A549 (cell line): ENCODE results near the gene SHROOM2. TPM values are rescaled to one million over a fixed set of nuclear protein-coding genes. Genes with fewer than 3 reads are reported as not detected.

Source experiments
- ATAC-seq, 2 experiments: fragments of 200-7000 bp in 1 of 2; fragments of >200 bp in 1 of 2; cut with Nextera tagmentation in 1 of 2; cut with Tn5 transposase in 1 of 2; 3 replicates each; pipeline versions ENCODE4 v1.8.0 to v1.9.1; 2018 to 2020; ENCODE audit warnings: mild to moderate bottlenecking in 1 of 2, moderate library complexity in 1 of 2
- CTCF ChIA-PET: fragments of 300-600 bp; sonication (Branson Sonifier 250); formaldehyde crosslinking; extraction: SDS; loops from one replicate; lab custom pipeline; 2021; ENCODE audit warnings: antibody characterized with exemption, inconsistent platforms; lab: Yijun Ruan, JAX
- POLR2A ChIA-PET: fragments of 350-600 bp; formaldehyde crosslinking; extraction: SDS; loops from one replicate; lab custom pipeline; 2021; ENCODE audit warnings: antibody characterized with exemption, inconsistent platforms; lab: Yijun Ruan, JAX
- DNase-seq, 2 experiments: peaks; one replicate each; pipeline versions ENCODE4 v3.0.0 to v3.0.0-alpha.2; 2011 to 2016; ENCODE audit warnings: low read depth in 1 of 2, low spot score in 1 of 2
- FAIRE-seq: peaks from 2 replicates; lab custom pipeline; 2011; peaks lifted over from hg19 to GRCh38; lab: Jason Lieb, UNC
- H3K27ac ChIP-seq, 2 experiments: fragments of >200 bp; sonication (Bioruptor Twin); formaldehyde crosslinking; 3 replicates each; pipeline ENCODE4 v1.5.1; 2016 to 2017
- H3K4me1 ChIP-seq: fragments of >200 bp; sonication (Bioruptor Twin); formaldehyde crosslinking; 3 replicates; pipeline ENCODE4 v1.6.1; 2016
- H3K4me2 ChIP-seq: fragments of >200 bp; sonication (Bioruptor Twin); formaldehyde crosslinking; 3 replicates; pipeline ENCODE4 v1.6.1; 2016
- H3K4me3 ChIP-seq: fragments of >200 bp; sonication (Bioruptor Twin); formaldehyde crosslinking; 3 replicates; pipeline ENCODE4 v1.5.1; 2016
- H3K9me3 ChIP-seq: fragments of >200 bp; sonication (Bioruptor Twin); formaldehyde crosslinking; 3 replicates; pipeline ENCODE4 v1.6.1; 2016
- ATOH8 ChIP-seq: fragments of 250-450 bp; sonication (Bioruptor Pico); IDR thresholded peaks from 2 replicates; pipeline ENCODE4 v1.5.0; 2020; ENCODE audit warnings: low read depth, mild to moderate bottlenecking, moderate library complexity
- CHD2 ChIP-seq: fragments of 150-350 bp; IDR thresholded peaks from 2 replicates; pipeline ENCODE4 v1.6.1; 2014; ENCODE audit warnings: low read length; ENCODE audit not compliant: partially characterized antibody
- EHMT2 ChIP-seq: fragments of 200-600 bp; sonication (generic); IDR thresholded peaks from 2 replicates; pipeline ENCODE4 v1.6.1; 2016; ENCODE audit warnings: antibody characterized with exemption, low read depth, mild to moderate bottlenecking, moderate library complexity
- FOXS1 ChIP-seq: fragments of 250-450 bp; sonication (Bioruptor Pico); IDR thresholded peaks from 2 replicates; pipeline ENCODE4 v1.5.0; 2020; ENCODE audit warnings: mild to moderate bottlenecking, moderate library complexity
- GATA3 ChIP-seq: IDR thresholded peaks from 2 replicates; pipeline ENCODE4 v1.6.1; 2012; ENCODE audit warnings: borderline replicate concordance
- HMGXB4 ChIP-seq: fragments of 250-450 bp; sonication (Bioruptor Pico); IDR thresholded peaks from 2 replicates; pipeline ENCODE4 v1.5.0; 2021; ENCODE audit warnings: mild to moderate bottlenecking, moderate library complexity, borderline replicate concordance
- HOXA7 ChIP-seq: fragments of 250-450 bp; sonication (Bioruptor Pico); IDR thresholded peaks from 2 replicates; pipeline ENCODE4 v1.5.0; 2020; ENCODE audit warnings: mild to moderate bottlenecking, moderate library complexity
- HOXB13 ChIP-seq: fragments of 250-450 bp; sonication (Bioruptor Pico); IDR thresholded peaks from 2 replicates; pipeline ENCODE4 v1.5.0; 2020; ENCODE audit warnings: low read depth, mild to moderate bottlenecking, moderate library complexity
- KDM1A ChIP-seq: fragments of 200-600 bp; sonication (generic); IDR thresholded peaks from 2 replicates; pipeline ENCODE4 v1.6.1; 2016; ENCODE audit warnings: low read depth, mild to moderate bottlenecking
- NFE2L2 ChIP-seq: fragments of 150-350 bp; conservative IDR thresholded peaks from 2 replicates; pipeline ENCODE4 v1.6.1; 2014; ENCODE audit warnings: low read length
- NPAS2 ChIP-seq: fragments of 250-450 bp; sonication (Bioruptor Pico); IDR thresholded peaks from 2 replicates; pipeline ENCODE4 v1.8.0; 2022; ENCODE audit warnings: mild to moderate bottlenecking, moderate library complexity, borderline replicate concordance
- PBX3 ChIP-seq: IDR thresholded peaks from 2 replicates; pipeline ENCODE4 v1.6.1; 2012
- REST ChIP-seq: fragments of 200-600 bp; sonication (generic); IDR thresholded peaks from 2 replicates; pipeline ENCODE4 v1.6.1; 2016; ENCODE audit warnings: antibody characterized with exemption, mild to moderate bottlenecking, moderate library complexity
- SMC3 ChIP-seq: fragments of >200 bp; sonication (Bioruptor Twin); formaldehyde crosslinking; IDR thresholded peaks from 3 replicates; pipeline ENCODE4 v1.6.1; 2018; ENCODE audit warnings: inconsistent platforms
- ZSCAN20 ChIP-seq: fragments of 250-450 bp; sonication (Bioruptor Pico); IDR thresholded peaks from 2 replicates; pipeline ENCODE4 v1.8.0; 2022; ENCODE audit warnings: mild to moderate bottlenecking, moderate library complexity
- WGBS: methylation state at CpG from one replicate; pipeline ENCODE4 v1.1.6; 2017; ENCODE audit errors: missing lambda C conversion rate; 5-methylcytosine and 5-hydroxymethylcytosine counted together
- polyA plus RNA-seq, 4 experiments: library from polyadenylated mRNA; depleted of rRNA in 3 of 4; stranded (reverse); fragments of >200 nt; fragmentation: RNase III in 1 of 4; extraction: RNeasy Plus Mini Kit Qiagen cat#74134 plus additional on column Dnase treatment in 1 of 4; gene quantifications; 2 replicates in 3 of 4; 3 replicates in 1 of 4; pipeline ENCODE4 v1.2.3, GENCODE V29; 2011 to 2017

Gene SHROOM2
- polyA plus RNA-seq, 2 of the 4 experiments (the other 2 are of a cell fraction) = 0.12 to 0.27 TPM

GRCh38 chrX:9739130-9739529, 47.1 kb upstream of the SHROOM2 start:
- H3K4me3 ChIP-seq = no peak overlapping the region
- H3K4me2 ChIP-seq = no peak overlapping the region
- ChIA-PET POLR2A (no interaction called here), CTCF (no interaction called here)
- 4% methylated on average over 1 of the region's 5 CpGs for WGBS
- no peak for ATAC-seq
- TF ChIP-seq REST (no peak), ATOH8 (no peak), NPAS2 (CRISPR knock-in tag) (no peak), FOXS1 (CRISPR knock-in tag) (no peak), HOXB13 (no peak), PBX3 (no peak), ZSCAN20 (CRISPR knock-in tag) (no peak), NFE2L2 (no peak), EHMT2 (no peak), GATA3 (no peak), CHD2 (no peak)
- no peaks in the 10 kb centered on the region for H3K9me3 ChIP-seq
- H3K4me1 ChIP-seq = no peaks in the 10 kb centered on the region
- DNase-seq = no peak
- no peak for FAIRE-seq
- H3K27ac ChIP-seq = no peak overlapping the region

- Histone ChIP-seq H3K9me3 (no peaks in the 10 kb centered on the region), H3K27ac (no peak overlapping the region), H3K4me3 (no peak overlapping the region), H3K4me1 (no peaks in the 10 kb centered on the region), H3K4me2 (no peak overlapping the region)
- WGBS = 64% methylated on average over 11 of the region's 11 CpGs
- ChIA-PET CTCF (no interaction called here), POLR2A (no interaction called here)
- FAIRE-seq (no peak), DNase-seq (no peak), ATAC-seq (no peak)
- TF ChIP-seq KDM1A = no peak
- no peak for TF ChIP-seq SMC3
- no peak for TF ChIP-seq GATA3
- no peak for TF ChIP-seq FOXS1 (CRISPR knock-in tag)
- TF ChIP-seq HMGXB4 = no peak
- TF ChIP-seq HOXB13 = no peak
- no peak for TF ChIP-seq HOXA7 (CRISPR knock-in tag)
- no peak for TF ChIP-seq ZSCAN20 (CRISPR knock-in tag)
Observed at GRCh38 chrX:9745417-9746115, 40.7 kb upstream of the SHROOM2 start.
